HG03558 (cell line): ENCODE data around the gene RCOR1.
"Not testable (repeated sequence)": the region's sequence is repeated elsewhere in the genome, so short reads cannot be mapped to it uniquely, and the experiment has no call there.

Source experiments
- ATAC-seq: cut with Tn5 transposase; IDR thresholded peaks from one replicate; pipeline ENCODE4 v1.9.1; 2021; ENCODE audit warnings: moderate number of reproducible peaks; ENCODE audit not compliant: unreplicated experiment; ENCODE audit errors: extremely low read depth

Gene RCOR1

GRCh38 chr14:102570334-102570995 is 22.0 kb upstream of the RCOR1 start:
- no peak for ATAC-seq

DNA sequence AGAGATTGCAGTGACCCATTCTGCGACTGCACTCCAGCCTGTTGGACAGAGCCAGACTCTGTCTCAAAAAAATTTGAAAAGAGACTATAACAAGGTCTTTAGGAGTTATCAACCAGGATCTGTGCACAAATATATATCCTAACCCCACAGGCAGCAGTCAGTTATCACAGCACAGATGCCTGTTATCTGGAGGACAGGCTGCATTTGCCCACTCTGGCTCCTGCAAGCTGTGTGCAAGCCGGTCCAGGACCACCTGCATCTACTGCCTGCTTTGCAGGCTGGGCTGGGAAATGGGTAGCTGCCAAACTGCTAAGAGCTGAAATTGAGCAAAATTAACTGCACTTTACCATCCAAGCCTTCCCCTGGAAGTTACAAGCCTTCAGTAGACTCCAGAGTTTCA is 21.4 kb upstream of the RCOR1 start:
- no peak for ATAC-seq

DNA sequence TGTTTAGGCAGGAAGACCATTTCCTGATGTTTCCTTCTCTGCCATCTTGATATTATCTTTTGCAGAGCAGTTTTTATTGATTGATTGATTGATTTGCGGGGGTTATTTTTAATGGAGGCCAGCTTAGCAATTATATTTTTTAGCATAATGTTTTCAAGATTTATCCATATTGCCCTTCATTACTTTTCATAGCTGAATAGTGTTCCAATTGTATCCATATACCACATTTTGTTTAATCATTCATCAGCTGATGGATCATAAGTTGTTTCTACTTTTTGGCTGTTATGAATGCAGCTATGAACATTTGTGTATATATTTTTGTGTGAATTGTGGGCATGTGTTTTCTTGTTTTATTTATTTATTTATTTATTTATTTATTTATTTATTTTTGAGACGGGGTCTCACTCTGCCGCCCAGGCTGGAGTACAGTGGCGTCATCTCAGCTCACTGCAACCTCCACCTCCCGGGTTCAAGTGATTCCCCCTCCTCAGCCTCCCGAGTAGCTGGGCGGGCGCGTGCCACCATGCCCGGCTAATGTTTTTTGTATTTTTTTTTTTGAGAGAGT is 20.9 kb upstream of the RCOR1 start:
- no peak for ATAC-seq

DNA sequence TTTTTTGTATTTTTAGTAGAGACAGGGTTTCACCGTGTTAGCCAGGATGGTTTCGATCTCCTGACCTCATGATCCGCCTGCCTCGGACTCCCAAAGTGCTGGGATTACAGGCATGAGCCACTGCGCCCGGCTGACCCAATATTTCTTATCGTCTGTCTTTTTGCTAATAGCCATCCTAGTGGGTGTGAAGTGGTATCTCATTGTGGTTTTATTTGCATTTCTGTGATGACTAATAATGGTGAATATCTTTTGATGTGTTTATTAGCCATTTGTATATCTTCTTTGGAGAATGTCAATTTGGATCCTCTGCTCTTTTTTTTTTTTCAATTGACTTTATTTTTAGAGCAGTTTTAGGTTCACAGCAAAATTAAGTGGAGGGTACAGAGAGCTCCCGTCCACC is 19.3 kb upstream of the RCOR1 start:
- not testable (repeated sequence) for ATAC-seq

GRCh38 chr14:102573591-102574046 is 18.8 kb upstream of the RCOR1 start:
- ATAC-seq = no peak

DNA sequence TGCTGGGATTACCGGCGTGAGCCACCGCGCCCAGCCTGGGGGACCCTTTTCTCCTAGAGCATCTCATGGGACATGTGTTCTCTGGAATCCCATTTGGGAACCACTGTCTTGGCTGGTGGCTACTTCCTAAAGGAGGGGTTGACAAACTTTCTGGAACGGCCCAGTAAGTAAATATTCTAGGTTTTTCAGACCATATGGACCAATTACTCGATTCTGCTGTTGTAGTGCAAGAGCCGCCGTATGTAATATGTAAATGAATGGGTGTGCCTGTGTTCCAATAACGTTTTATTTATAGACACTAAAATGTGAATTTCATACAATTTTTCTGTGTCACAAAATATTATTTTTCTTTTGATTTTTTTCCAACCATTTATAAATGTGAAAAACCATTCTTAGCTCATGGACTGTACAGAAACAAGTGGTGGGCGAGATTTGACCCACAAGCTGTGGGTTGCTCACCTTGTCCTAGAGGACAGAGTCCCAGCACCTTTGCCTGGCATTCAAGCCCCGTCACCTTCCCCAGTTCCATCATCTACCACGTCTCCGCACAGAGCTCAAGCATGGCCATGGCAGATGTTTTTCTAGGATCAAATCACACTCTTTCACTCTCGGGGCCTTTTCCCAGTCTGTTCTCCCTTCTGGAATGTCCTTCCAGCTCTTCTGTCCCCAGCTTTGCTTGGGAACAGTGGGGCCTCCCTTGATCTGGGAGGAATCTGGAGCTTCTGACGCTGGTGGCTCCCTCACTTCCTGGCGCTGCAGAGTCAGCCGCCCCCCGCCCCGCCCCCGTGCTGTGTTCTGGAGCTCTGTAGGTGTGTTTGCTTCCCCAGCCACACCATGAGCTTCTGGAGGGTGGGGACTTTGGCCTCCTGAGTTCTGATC is 17.9 kb upstream of the RCOR1 start:
- ATAC-seq = no peak

- no peak for ATAC-seq
Measured at GRCh38 chr14:102575160-102575845, 17.1 kb upstream of the RCOR1 start.

DNA sequence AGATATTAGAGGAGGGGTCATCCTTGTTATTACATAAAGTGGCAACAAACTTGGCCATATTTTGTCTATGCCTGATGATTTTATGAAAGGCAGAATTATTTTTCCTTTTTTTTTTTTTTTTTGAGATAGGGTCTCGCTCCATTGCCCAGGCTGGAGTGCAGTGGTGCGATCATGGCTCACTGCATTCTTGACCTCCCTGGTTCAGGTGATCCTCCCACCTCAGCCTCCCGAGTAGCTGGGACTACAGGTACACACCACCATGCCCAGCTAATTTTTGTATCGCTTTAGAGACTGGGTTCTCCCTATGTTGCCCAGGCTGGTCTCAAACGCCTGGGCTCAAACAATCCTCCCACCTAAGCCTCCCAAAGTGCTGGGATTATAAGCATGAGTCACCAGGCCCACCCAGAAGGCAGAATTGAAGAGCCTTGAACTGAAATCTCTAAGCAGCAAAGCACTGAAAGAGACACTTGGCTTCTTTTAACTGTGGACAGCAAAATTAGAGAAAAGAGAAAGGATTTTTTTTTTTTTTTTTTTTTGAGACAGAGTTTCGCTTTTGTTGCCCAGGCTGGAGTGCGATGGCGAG is 16.5 kb upstream of the RCOR1 start:
- not testable (repeated sequence) for ATAC-seq

DNA sequence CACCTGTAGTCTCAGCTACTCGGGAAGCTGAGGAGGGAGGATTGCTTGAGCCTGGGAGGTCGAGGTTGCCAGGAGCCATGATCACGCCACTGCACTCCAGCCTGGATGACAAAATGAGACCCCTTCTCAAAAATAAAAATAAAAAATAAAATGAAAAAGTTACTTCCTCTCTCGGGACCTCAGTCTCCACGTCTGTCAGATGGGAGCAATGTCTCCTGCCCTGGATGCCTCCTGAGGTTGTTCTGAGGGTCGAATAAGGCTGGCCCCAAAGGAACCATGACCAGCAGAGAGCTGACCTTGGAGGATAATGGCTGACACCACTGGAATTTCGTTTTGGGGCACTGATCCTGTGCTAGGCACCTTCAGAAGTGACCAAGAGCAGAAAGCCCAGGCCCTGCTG is 13.6 kb upstream of the RCOR1 start:
- ATAC-seq = no peak

- ATAC-seq = no peak
Measured at GRCh38 chr14:102579696-102580549, 12.5 kb upstream of the RCOR1 start.

DNA sequence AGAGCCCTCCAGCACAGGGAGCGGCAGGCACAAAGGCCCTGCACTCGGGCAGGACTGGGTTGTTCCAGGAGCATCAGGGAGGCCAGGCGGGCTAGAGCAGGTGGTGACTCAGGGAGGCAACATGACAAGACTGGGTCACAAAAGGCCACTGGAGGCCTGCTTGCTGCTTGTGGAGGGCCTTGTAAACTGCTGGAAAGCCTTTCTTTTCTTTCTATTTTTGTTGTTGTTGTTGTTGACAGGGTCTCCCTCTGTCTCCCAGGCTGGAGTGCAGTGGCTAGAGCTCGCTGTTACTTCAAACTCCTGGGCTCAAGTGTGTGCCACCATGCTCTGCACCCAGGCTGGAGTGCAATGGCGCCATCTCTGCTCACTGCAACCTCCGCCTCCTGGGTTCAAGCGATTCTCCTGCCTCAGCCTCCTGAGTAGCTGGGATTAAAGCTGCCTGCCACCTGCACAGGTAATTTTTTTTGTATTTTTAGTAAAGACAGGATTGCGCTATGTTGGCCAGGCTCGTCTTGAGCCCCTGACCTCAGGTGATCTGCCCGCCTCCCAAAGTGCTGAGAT is 11.8 kb upstream of the RCOR1 start:
- no peak for ATAC-seq

GRCh38 chr14:102581193-102581592 is 11.3 kb upstream of the RCOR1 start:
- no peak for ATAC-seq

GRCh38 chr14:102583726-102584125 is 8.7 kb upstream of the RCOR1 start:
- no peak for ATAC-seq

DNA sequence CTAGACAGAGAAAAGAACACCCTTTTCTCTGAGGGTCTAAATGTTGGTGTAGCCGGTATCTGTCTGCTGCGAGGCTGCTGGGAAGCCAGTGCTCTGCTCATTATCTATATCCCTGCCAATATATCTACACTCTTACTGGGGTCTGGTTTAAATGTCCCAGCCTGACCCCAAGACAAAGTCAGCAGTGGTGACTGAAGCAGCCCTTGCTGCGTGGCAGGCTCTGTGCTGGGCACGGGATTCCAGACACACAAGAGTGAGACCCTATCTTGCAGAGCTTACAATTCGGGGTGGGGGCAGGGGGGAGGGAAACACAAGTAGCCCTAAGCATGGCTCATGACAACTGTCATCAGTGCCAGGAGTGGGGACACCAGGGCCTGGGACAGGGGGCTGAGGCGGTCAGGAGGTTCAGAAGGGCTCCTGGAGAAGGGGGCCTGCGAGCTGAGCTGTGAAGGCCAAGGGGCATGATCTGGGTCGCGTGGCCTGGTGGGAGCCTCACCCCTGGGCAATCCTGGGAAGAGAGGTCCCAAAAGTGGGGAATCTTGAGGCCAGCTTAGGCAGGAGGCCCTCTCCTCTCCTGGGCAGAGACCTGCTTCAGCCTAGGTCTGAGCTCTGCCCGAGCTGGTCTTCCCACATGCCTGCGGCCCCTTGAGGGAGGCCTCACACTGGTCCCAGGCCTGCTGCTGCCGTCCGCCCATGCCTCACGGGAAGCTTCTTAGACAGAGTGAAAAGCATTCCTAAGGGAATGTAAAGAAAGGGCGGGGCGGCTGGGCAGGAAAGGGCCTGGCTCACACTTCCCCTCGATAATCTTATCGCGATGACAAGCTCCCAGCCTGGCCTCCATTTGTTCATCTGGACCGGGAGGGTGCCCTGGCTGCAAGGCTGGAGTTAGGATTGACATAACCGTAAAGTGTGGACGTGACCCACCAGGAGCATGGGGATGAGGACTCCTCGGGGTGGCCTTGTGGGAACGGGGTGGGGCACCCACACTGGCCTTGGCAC is 7.3 kb upstream of the RCOR1 start:
- no peak for ATAC-seq

GRCh38 chr14:102586420-102587104 is 5.9 kb upstream of the RCOR1 start:
- no peak for ATAC-seq

- no peak for ATAC-seq
Measured at GRCh38 chr14:102588821-102589220, 3.6 kb upstream of the RCOR1 start.

- no peak for ATAC-seq
Measured at GRCh38 chr14:102589761-102590290, 2.6 kb upstream of the RCOR1 start.
